Measurements from ENCODE around the gene GPR27. TPM values are rescaled to one million over a fixed set of nuclear protein-coding genes. Genes with fewer than 3 reads are reported as not detected.

The GPR27 gene
- polyA plus RNA-seq, 1 donor (not counting 4 experiments of a cell fraction or from before 2014, with no cell fraction given) = 0.12 TPM

GRCh38 chr3:71705681-71706080 is 48.0 kb upstream of the GPR27 start:
- H3K36me3 ChIP-seq (ENCODE audit: control insufficient read depth in 2 of 2, extremely low read depth in 1 of 2, insufficient read depth in 2 of 2, low read length in 2 of 2) = no peaks in the 10 kb centered on the region

GRCh38 chr3:71707595-71707994 is 46.1 kb upstream of the GPR27 start:
- Histone ChIP-seq H2AFZ (ENCODE audit: control insufficient read depth, low read length) (no peak overlapping the region), H3K9me1 (ENCODE audit: control insufficient read depth, extremely low read depth, insufficient read depth, low read length) (no peaks in the 10 kb centered on the region), H4K20me1 (ENCODE audit: control insufficient read depth, extremely low read depth, insufficient read depth, low read length) (no peaks in the 10 kb centered on the region), H3K4me1 (ENCODE audit: control insufficient read depth, extremely low read depth, insufficient read depth, low read length) (no peaks in the 10 kb centered on the region), H3K4me3 (ENCODE audit: control insufficient read depth in 2 of 3, extremely low read depth in 1 of 3, insufficient read depth in 2 of 3, low read depth in 1 of 3, low read length in 3 of 3) (no peak overlapping the region), H3K79me2 (ENCODE audit: control insufficient read depth, insufficient read depth, low read length) (no peaks in the 10 kb centered on the region), H3K36me3 (ENCODE audit: control insufficient read depth in 2 of 2, extremely low read depth in 1 of 2, insufficient read depth in 2 of 2, low read length in 2 of 2) (no peaks in the 10 kb centered on the region), H3K27ac (ENCODE audit: control insufficient read depth, insufficient read depth, low read length) (no peak overlapping the region), H3K9ac (ENCODE audit: control insufficient read depth, extremely low read depth, insufficient read depth, low read length) (no peak overlapping the region), H3K4me2 (ENCODE audit: control insufficient read depth, extremely low read depth, insufficient read depth, low read depth, low read length) (no peak overlapping the region), H3K9me3 (ENCODE audit: control insufficient read depth, low read depth, low read length) (no peaks in the 10 kb centered on the region), H3K27me3 (ENCODE audit: control insufficient read depth, extremely low read depth, insufficient read depth, low read length) (no peaks in the 10 kb centered on the region)
- DNase-seq (ENCODE audit: low read depth, low spot score) = no peak
- FAIRE-seq = no peak
- dilution Hi-C loops (cut with MboI; ENCODE audit: extremely low pct_ligation_motif_present, low sequenced_read_pairs) = no loop called here
- TF ChIP-seq EZH2 (IDR thresholded peaks at IDR 0.05; ENCODE audit: low read length) = no peak
- TF ChIP-seq CTCF (optimal IDR thresholded peaks at IDR 0.05 in 1 of 3, IDR thresholded peaks at IDR 0.05 in 1 of 3, conservative IDR thresholded peaks at IDR 0.05 in 1 of 3; ENCODE audit: extremely low read depth in 1 of 3, insufficient read depth in 2 of 3, low read length in 3 of 3) = no peak

More at GRCh38 chr3:71705681-71706080, 48.0 kb upstream of the GPR27 start:
- Histone ChIP-seq H3K9me3 (ENCODE audit: control insufficient read depth, low read depth, low read length) (no peaks in the 10 kb centered on the region), H3K4me2 (ENCODE audit: control insufficient read depth, extremely low read depth, insufficient read depth, low read depth, low read length) (no peak overlapping the region), H3K79me2 (ENCODE audit: control insufficient read depth, insufficient read depth, low read length) (no peaks in the 10 kb centered on the region), H3K9ac (ENCODE audit: control insufficient read depth, extremely low read depth, insufficient read depth, low read length) (no peak overlapping the region), H3K27me3 (ENCODE audit: control insufficient read depth, extremely low read depth, insufficient read depth, low read length) (no peaks in the 10 kb centered on the region), H3K4me3 (ENCODE audit: control insufficient read depth in 2 of 3, extremely low read depth in 1 of 3, insufficient read depth in 2 of 3, low read depth in 1 of 3, low read length in 3 of 3) (no peak overlapping the region), H3K9me1 (ENCODE audit: control insufficient read depth, extremely low read depth, insufficient read depth, low read length) (no peaks in the 10 kb centered on the region), H4K20me1 (ENCODE audit: control insufficient read depth, extremely low read depth, insufficient read depth, low read length) (no peaks in the 10 kb centered on the region), H3K27ac (ENCODE audit: control insufficient read depth, insufficient read depth, low read length) (no peak overlapping the region), H2AFZ (ENCODE audit: control insufficient read depth, low read length) (no peak overlapping the region), H3K4me1 (ENCODE audit: control insufficient read depth, extremely low read depth, insufficient read depth, low read length) (no peaks in the 10 kb centered on the region)
- TF ChIP-seq EZH2 (IDR thresholded peaks at IDR 0.05; ENCODE audit: low read length) = no peak
- no peak for TF ChIP-seq CTCF (optimal IDR thresholded peaks at IDR 0.05 in 1 of 3, IDR thresholded peaks at IDR 0.05 in 1 of 3, conservative IDR thresholded peaks at IDR 0.05 in 1 of 3; ENCODE audit: extremely low read depth in 1 of 3, insufficient read depth in 2 of 3, low read length in 3 of 3)
- FAIRE-seq (no peak), DNase-seq (ENCODE audit: low read depth, low spot score) (no peak)
- dilution Hi-C loops (cut with MboI; ENCODE audit: extremely low pct_ligation_motif_present, low sequenced_read_pairs) = no loop called here
